Activated naive CD8-positive, alpha-beta T cell (primary cell): ENCODE data around the gene NCF1.
"Not testable (repeated sequence)": the region's sequence is repeated elsewhere in the genome, so short reads cannot be mapped to it uniquely, and the experiment has no call there.

ENCODE experiments used
- H3K27ac Mint-ChIP-seq: one replicate; pipeline ENCODE4 v1.8.0; 2021; ENCODE audit warnings: mixed read lengths
- H3K27me3 Mint-ChIP-seq: one replicate; pipeline ENCODE4 v1.8.0; 2021; ENCODE audit warnings: mixed read lengths
- H3K36me3 Mint-ChIP-seq: one replicate; pipeline ENCODE4 v1.8.0; 2021; ENCODE audit warnings: mixed read lengths
- H3K4me1 Mint-ChIP-seq: one replicate; pipeline ENCODE4 v1.8.0; 2021; ENCODE audit warnings: low read depth, mixed read lengths
- H3K4me3 Mint-ChIP-seq: one replicate; pipeline ENCODE4 v1.8.0; 2021; ENCODE audit warnings: mild to moderate bottlenecking, mixed read lengths
- H3K9me3 Mint-ChIP-seq: one replicate; pipeline ENCODE4 v1.8.0; 2021; ENCODE audit warnings: low read depth, mixed read lengths

The NCF1 gene

DNA sequence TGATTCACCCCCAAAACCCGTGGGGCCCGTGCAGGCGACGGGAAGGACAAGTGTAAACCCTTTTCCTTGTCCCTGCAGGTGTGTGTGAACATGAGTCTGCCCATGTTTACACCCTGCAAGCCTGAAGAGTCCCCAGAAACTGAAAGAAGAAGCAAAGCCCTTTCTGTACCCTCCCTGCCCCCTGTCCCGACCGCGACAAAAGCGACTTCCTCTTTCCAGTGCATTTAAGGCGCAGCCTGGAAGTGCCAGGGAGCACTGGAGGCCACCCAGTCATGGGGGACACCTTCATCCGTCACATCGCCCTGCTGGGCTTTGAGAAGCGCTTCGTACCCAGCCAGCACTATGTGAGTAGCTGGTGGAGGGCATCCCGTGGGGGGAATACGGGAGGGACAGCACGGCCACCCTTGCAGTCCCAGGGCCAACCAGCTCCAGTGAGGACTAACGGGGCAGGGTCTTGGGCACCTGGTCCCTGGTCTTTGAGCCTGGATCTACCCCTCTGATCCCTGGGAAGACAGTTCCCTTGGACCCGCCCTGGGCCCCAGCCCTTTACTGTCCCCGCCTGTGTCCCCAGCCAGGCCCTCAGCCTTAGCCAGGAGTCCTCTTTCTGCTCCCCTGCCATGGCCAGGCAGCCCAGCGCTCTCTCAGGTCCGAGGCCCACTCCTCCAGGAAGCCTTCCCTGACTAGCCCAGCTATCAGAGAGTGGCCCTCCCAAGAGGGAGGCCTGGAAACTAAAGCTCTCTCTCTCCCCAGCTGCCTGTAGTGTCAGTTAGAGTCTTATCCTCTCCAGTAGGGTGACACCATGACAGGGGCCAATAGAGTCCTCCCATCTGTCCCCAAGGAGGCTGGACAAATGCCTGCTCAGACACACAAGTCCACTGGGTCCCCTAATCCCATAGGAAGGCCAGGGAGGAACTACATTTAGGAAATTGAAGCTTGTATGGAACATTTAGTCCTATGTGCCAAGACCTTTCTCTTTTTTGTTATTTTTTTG, at the start of gene NCF1:
TSS of gene NCF1 (plus strand) at position 252 of the 991 bp plus-strand sequence. CDS start at position 273, 21 bp downstream.
- H3K4me1 Mint-ChIP-seq, H3K27ac Mint-ChIP-seq, H3K36me3 Mint-ChIP-seq, H3K27me3 Mint-ChIP-seq, H3K9me3 Mint-ChIP-seq, H3K4me3 Mint-ChIP-seq: not testable (repeated sequence)

DNA sequence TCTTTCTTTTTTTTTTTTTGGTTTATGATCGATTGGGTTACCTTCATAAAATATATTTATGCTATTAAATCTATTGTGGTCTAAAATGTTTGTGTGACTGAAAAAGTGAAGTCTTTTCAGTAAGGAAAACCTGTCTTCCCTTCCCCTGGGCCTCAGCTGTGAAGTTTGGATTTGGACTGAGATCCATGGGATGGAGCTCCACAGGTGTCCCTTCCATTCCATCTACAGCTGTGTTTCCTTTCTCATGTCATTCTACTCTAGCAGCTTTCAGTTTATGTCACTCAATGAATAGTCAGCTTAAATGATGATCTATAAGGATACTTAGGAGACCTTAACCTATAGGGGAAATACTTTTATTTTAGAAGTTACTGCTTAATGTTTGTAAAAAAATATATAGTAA, 48.0 kb upstream of the NCF1 start:
- H3K4me3 Mint-ChIP-seq, result no peak overlapping the region
- H3K27ac Mint-ChIP-seq, result no peak overlapping the region
- no peaks in the 10 kb centered on the region for H3K9me3 Mint-ChIP-seq
- H3K27me3 Mint-ChIP-seq, result no peaks in the 10 kb centered on the region
- H3K4me1 Mint-ChIP-seq, result peaks cover 5% of the 10 kb centered on the region
- H3K36me3 Mint-ChIP-seq, result no peaks in the 10 kb centered on the region

DNA sequence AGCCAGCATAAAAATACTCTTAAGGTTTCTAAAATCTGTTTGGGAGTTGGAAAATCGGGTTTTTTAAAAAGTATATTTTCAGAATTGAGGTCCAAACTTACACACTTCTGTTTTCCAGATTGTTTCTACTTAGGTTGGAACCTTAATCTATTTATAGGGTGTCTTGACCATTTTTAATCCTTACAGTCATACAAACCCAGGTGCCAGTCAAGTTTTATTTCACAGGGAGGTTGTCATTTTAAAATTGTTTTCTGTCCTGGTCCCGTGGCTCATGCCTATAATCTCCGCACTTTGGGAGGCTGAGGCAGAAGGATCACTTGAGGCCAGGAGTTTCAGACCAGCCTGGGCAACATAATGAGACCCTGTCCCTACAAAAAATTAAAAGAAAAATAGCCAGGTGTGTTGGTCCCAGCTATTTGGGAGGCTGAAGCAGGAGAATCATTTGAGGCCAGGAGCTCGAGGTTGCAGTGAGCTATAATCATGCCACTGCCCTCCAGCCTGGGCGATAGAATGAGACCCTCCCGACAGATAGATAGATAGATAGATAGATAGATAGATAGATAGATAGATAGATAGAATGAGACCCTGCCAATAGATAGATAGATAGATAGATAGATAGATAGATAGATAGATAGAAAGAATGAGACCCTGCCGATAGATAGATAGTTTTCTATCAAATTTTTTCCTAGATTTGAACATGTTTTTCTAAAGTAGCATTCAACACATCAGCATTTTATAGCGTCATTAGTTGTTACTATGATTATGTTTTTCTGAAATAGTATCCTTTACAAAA, 47.3 kb upstream of the NCF1 start:
- H3K36me3 Mint-ChIP-seq, result no peaks in the 10 kb centered on the region
- no peak overlapping the region for H3K4me3 Mint-ChIP-seq
- H3K4me1 Mint-ChIP-seq, result peaks cover 5% of the 10 kb centered on the region
- no peaks in the 10 kb centered on the region for H3K27me3 Mint-ChIP-seq
- no peaks in the 10 kb centered on the region for H3K9me3 Mint-ChIP-seq
- no peak overlapping the region for H3K27ac Mint-ChIP-seq

DNA sequence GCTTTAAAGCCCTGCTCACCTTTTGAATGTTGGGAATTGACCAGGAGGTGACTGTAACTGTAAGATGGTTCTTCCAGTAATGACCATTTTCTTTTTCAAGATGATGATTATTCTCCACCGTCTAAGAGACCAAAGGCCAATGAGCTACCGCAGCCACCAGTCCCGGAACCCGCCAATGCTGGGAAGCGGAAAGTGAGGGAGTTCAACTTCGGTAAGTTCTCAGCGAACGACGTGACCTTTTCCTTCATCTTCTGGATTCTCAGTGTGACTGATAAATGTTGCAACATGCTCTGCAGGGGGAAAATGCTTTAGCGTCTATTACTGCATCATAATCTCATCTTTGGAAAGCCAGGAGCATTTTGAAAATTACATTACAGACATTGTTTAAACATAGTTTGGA, 45.1 kb upstream of the NCF1 start:
- H3K27me3 Mint-ChIP-seq, H3K4me1 Mint-ChIP-seq, H3K27ac Mint-ChIP-seq, H3K36me3 Mint-ChIP-seq, H3K9me3 Mint-ChIP-seq, H3K4me3 Mint-ChIP-seq: not testable (repeated sequence)

DNA sequence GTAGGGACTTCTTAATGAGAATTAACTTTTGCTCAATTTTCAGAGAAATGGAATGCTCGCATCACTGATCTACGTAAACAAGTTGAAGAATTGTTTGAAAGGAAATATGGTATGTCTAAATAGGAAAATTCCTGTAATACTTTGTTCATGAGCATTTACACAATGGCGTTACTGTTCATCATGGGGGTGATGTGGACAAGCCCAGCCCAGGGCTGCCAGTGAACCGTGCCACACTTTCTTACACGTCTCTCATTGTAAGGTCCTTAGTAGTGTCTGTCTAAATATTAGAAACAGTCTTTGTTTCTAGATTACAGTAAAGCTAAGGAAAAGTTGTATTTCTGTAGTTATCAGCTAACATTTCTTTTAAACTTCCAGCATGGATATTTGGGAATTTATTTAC, 43.6 kb upstream of the NCF1 start:
- H3K27me3 Mint-ChIP-seq, H3K27ac Mint-ChIP-seq, H3K9me3 Mint-ChIP-seq, H3K4me3 Mint-ChIP-seq, H3K36me3 Mint-ChIP-seq, H3K4me1 Mint-ChIP-seq: not testable (repeated sequence)

DNA sequence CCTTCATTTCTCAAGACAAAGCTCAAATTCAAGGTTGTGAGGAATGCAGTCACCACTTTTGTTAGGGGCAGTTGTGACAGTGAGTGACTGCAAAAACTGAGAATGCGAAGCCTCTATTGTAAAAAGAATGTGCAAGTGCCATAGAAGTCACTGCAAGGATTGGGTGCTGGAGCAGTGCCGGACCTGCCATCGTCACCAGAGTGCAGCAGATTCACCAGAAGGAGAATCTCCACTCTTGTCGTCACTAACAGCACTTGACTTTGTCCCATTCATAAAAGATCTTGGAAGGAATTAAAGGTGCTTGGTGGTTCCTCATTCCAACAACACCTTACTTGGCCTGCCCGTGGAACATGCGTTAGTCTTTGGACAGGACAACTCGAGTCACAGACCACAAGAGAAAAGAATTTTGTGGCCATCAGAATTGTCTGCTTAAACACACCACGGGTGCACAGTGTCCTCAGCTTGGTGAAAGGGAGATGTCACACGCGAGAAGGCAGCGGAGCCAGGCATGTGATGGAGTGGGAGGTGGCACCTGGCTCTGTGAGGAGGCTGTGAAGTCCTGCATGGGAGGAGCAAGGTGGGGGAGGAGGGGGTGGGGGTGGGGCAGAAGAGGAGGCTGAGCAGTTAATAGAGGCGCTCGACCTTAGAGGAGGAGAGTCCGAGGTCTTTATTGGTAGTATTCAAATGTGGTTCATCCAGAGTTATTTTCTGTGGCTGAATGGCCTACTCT, 33.7 kb upstream of the NCF1 start:
- not testable (repeated sequence) for H3K4me1 Mint-ChIP-seq, H3K9me3 Mint-ChIP-seq, H3K27ac Mint-ChIP-seq, H3K4me3 Mint-ChIP-seq, H3K36me3 Mint-ChIP-seq, H3K27me3 Mint-ChIP-seq

DNA sequence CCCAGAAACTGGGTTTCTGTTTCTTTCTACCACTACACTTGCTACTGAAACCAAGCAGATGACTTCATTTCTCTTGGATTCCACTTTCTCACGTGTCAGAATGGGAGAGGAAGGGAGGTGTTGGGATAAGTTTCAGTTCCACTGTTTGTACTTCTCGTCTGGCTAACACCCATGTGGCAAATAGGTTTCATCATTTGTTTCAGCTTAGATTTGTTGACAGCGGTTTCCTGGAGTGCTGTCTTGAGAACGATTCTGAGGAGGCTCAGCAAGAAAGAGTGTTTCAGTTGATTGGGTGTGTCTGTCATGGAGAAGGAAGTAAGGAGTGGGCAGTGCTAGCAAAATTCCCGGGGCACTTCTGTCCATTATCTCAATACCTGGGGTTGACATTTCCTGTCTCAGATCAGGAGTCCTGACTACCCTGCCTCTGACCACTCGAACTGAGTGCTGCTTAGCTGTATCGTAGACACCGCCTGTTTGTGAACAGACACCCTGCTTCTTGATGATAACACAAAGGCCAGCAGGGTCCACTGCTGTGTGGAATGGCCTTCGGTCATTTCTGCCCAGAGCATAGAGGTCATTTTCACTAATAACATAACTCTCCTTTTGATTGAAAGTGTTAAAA, 29.8 kb upstream of the NCF1 start:
- H3K9me3 Mint-ChIP-seq, H3K36me3 Mint-ChIP-seq, H3K27ac Mint-ChIP-seq, H3K27me3 Mint-ChIP-seq, H3K4me1 Mint-ChIP-seq, H3K4me3 Mint-ChIP-seq: not testable (repeated sequence)

DNA sequence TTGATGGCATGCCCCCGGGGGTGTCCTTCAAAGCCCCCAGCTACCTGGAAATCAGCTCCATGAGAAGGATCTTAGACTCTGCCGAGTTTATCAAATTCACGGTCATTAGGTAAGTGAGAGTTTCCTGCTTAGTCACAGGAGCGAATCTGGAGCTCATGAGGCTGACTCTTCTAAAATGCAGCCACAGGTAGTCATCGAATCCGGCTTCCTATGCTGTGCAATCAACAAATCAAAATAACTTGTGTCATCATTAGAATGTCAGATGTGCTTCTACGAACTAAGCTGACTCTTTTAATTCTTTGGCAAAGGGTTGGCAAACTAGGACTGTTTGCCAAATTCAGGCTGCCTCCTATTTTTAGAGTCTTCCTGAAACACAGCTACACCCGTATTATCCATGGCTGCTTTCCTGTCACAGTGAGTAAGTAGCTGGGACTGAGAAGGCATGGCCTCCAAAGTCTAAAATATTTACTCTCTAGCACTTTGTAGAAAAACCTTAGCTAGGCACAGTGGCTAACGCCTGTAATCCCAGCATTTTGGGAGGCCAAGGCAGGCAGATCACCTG, 19.8 kb upstream of the NCF1 start:
- not testable (repeated sequence) for H3K4me3 Mint-ChIP-seq, H3K36me3 Mint-ChIP-seq, H3K4me1 Mint-ChIP-seq, H3K9me3 Mint-ChIP-seq, H3K27me3 Mint-ChIP-seq, H3K27ac Mint-ChIP-seq

DNA sequence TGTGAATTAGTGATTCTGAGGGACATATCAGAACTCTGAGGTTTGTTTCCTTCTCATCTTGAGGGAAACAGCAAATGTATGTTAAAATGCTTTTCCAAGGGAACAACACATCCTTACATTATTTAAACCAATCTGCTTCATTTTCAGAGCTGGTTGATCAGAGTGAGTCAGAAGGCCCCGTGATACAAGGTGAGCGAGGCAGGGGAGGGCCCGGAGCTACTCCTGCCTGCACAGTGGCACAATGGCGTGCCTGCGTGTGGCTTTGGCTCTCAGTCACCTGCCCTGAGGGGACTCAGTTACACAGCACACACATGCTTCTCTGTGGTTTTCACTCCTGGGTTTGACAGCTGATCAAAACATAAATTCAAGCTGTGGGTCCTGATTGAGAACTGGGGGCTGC, 17.1 kb upstream of the NCF1 start:
- not testable (repeated sequence) for H3K4me1 Mint-ChIP-seq, H3K4me3 Mint-ChIP-seq, H3K9me3 Mint-ChIP-seq, H3K36me3 Mint-ChIP-seq, H3K27me3 Mint-ChIP-seq, H3K27ac Mint-ChIP-seq

DNA sequence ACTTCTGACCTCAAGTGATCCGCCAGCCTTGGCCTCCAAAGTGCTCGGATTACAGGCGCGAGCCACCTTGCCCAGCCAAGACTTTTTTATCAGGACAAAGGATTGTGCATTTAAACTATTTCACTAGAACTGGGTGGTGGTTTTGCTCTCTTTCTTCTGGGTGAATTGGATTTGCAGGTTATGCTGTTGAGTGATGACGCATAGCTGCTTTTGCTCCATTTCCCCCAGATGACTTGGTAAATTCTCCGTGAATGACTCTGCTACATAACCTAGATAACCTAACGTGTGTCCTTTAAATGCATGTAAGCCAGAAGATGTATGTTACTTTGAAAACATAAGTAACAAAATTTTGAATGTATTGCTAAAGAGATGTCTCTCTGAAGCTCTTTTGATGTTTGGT, 15.5 kb upstream of the NCF1 start:
- H3K4me3 Mint-ChIP-seq, H3K9me3 Mint-ChIP-seq, H3K4me1 Mint-ChIP-seq, H3K27me3 Mint-ChIP-seq, H3K36me3 Mint-ChIP-seq, H3K27ac Mint-ChIP-seq: not testable (repeated sequence)

DNA sequence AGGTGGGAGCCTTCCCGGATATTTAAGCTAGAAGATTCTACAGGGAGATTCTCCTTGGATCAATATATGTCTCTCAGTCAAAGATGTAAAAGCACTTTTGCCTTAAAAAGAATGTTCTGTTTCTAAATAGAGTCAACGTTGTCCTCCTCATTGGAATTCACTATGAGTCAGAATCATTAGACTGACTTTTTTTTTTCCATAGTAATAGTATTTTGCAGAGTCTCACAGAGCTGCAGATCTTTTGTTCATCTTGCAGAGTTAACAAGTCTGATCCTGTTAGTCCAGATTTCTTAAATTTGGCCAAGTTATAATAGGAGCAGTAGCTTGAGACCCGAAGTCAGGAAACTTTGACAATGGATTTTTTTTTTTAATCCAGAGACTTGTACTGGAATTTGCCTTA, 14.8 kb upstream of the NCF1 start:
- not testable (repeated sequence) for H3K9me3 Mint-ChIP-seq, H3K27me3 Mint-ChIP-seq, H3K4me1 Mint-ChIP-seq, H3K27ac Mint-ChIP-seq, H3K4me3 Mint-ChIP-seq, H3K36me3 Mint-ChIP-seq

DNA sequence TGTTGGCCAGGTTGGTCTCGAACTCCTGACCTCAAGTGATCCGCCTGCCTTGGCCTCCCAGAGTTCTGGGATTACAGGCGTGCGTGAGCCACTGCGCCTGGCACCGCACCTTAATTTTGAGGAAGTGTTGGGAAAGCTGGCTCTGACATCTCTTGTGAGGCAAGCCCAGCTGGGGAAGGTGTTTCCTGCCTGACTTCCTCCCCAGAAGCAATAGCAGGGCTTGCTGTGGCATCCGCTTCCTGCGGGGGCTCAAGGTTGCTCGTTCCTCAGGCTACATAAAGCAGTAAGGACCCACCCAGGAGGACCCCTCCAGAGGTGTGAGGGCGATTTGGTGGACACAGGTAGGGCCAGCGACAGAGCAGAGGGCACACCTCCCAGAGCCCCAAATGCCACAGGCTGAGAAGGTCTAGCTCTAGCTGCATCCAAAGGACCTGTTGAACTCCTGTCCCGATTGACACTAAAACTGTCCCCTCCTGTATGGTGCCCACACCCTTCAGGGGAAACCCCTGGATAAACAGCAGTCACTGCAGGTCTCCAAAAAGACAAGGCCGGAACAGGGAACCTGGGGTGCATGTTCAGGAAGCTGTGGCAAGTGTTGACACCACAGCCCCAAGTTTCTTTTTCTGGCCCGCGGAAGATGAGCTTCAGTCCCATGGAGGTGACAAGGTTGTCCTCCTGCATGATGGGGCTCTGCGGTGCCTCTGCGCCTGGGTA, 8.4 kb upstream of the NCF1 start:
- not testable (repeated sequence) for H3K4me3 Mint-ChIP-seq, H3K27ac Mint-ChIP-seq, H3K27me3 Mint-ChIP-seq, H3K36me3 Mint-ChIP-seq, H3K9me3 Mint-ChIP-seq, H3K4me1 Mint-ChIP-seq

DNA sequence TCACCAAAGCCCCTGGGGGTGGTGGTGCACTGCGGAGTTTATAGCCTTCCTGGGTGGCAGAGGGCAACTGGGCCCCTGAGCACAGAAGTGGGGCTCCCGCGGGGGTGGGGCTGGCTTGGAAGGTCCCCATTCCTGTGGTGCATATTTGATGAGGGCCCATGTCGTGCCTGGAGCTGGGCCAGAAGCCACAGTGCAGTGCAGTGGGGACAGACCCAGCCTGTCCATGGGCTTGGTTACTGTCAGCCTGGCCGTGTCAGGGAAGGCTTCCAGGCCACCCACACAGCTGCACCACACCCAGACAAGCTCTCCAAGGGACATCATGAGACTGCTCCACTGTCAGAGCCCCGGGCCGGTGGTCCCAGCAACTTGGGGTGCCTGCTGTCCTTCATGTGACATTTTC, 7.3 kb upstream of the NCF1 start:
- H3K27me3 Mint-ChIP-seq, H3K4me1 Mint-ChIP-seq, H3K36me3 Mint-ChIP-seq, H3K9me3 Mint-ChIP-seq, H3K27ac Mint-ChIP-seq, H3K4me3 Mint-ChIP-seq: not testable (repeated sequence)

DNA sequence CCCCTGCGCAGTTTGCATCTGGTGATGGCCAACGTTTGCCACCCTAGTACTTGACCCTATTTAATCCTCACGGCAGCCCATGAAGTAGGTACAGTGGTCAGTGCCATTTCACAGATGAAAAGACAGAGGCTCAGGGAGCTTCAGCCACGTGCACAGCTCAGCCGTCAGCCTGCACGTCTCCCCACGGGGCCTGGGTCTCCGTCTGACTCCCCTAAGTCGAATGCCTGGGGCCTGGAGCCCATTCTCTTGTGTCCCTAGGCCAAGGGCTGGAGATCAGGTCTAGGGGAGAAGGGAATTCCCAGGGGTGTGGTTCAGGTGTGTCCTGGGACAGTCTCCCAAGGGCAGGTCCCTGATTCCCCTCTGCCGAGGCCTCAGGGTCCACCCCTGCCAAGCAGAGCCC, 6.8 kb upstream of the NCF1 start:
- H3K4me1 Mint-ChIP-seq, H3K36me3 Mint-ChIP-seq, H3K27ac Mint-ChIP-seq, H3K4me3 Mint-ChIP-seq, H3K27me3 Mint-ChIP-seq, H3K9me3 Mint-ChIP-seq: not testable (repeated sequence)
